SU-DHL-6 (cell line): ENCODE measurements around the gene ZNF280A.

Source experiments
- H2AFZ ChIP-seq: fragments of 200-600 bp; sonication (generic); 2 replicates; pipeline ENCODE4 v1.6.1; 2014; ENCODE audit warnings: low read depth, mild to moderate bottlenecking, moderate library complexity, mixed read lengths, antibody characterized with exemption, low read length; ENCODE audit not compliant: severe bottlenecking
- H3F3A ChIP-seq: fragments of 200-600 bp; shearing (Covaris generic); 2 replicates; pipeline ENCODE4 v1.6.0; 2016; ENCODE audit warnings: antibody characterized with exemption, mild to moderate bottlenecking; ENCODE audit not compliant: insufficient read depth
- H3K27ac ChIP-seq: fragments of 200-600 bp; sonication (generic); 2 replicates; pipeline ENCODE4 v1.5.1; 2016; ENCODE audit warnings: low read depth, mild to moderate bottlenecking, low read length, moderate library complexity, mixed read lengths
- H3K27me3 ChIP-seq: fragments of 200-600 bp; sonication (generic), shearing (Covaris generic); 2 replicates; pipeline ENCODE4 v1.6.0; 2014; ENCODE audit warnings: mild to moderate bottlenecking, low read length
- H3K36me3 ChIP-seq: fragments of 200-600 bp; sonication (generic); 2 replicates; pipeline ENCODE4 v1.6.1; 2014; ENCODE audit warnings: mild to moderate bottlenecking, low read length, mixed read lengths
- H3K4me2 ChIP-seq: fragments of 300-600, 200-600 bp; shearing (Covaris generic), sonication (generic); 2 replicates; pipeline ENCODE4 v1.6.0; 2014; ENCODE audit warnings: low read length, low read depth, mild to moderate bottlenecking; ENCODE audit not compliant: poor library complexity, severe bottlenecking
- H3K4me3 ChIP-seq: fragments of 200-600 bp; sonication (generic); 2 replicates; pipeline ENCODE4 v1.5.1; 2014; ENCODE audit warnings: antibody characterized with exemption, low read length, mild to moderate bottlenecking, mixed read lengths; ENCODE audit not compliant: insufficient read depth, poor library complexity, severe bottlenecking
- H3K79me2 ChIP-seq: fragments of 200-600 bp; sonication (generic); 2 replicates; pipeline ENCODE4 v1.6.1; 2014; ENCODE audit warnings: mild to moderate bottlenecking, low read length, moderate library complexity; ENCODE audit not compliant: insufficient read depth
- H3K9ac ChIP-seq: fragments of 200-600 bp; sonication (generic); 2 replicates; pipeline ENCODE4 v1.7.0; 2014; ENCODE audit warnings: mild to moderate bottlenecking, low read length
- H3K9me2 ChIP-seq: fragments of 200-600 bp; sonication (generic); replicated peaks from 2 replicates; pipeline ENCODE4 v1.6.1; 2014; ENCODE audit warnings: low read length; ENCODE audit not compliant: insufficient read depth
- H3K9me3 ChIP-seq: fragments of 200-600 bp; sonication (generic); 2 replicates; pipeline ENCODE4 v1.6.1; 2014; ENCODE audit warnings: low read length, mixed read lengths; ENCODE audit not compliant: insufficient read depth
- H4K20me1 ChIP-seq: fragments of 200-600 bp; sonication (generic); 2 replicates; pipeline ENCODE4 v1.6.1; 2014; ENCODE audit warnings: low read depth, mild to moderate bottlenecking, antibody characterized with exemption, low read length, moderate library complexity, mixed read lengths
- EZH2phosphoT487 ChIP-seq: fragments of 200-600 bp; sonication (generic), shearing (Covaris generic); conservative IDR thresholded peaks from 2 replicates; pipeline ENCODE4 v1.6.1; 2018; ENCODE audit warnings: mild to moderate bottlenecking, antibody characterized with exemption, low read length, moderate library complexity, mixed read lengths
- TF ChIP-seq, protein P1 (sequence below): fragments of 200-600 bp; sonication (generic); IDR thresholded peaks from one replicate; pipeline ENCODE4 v1.5.1; 2017; ENCODE audit warnings: antibody characterized with exemption, mild to moderate bottlenecking, low read length, moderate library complexity; ENCODE audit not compliant: insufficient read depth, poor library complexity, severe bottlenecking

The ZNF280A gene

GRCh38 chr22:22521631-22522030 lies 1.6 kb upstream of the ZNF280A start:
- H3K27ac ChIP-seq, result no peak overlapping the region
- H3K27me3 ChIP-seq, result no peaks in the 10 kb centered on the region
- no peak overlapping the region for H3K4me2 ChIP-seq
- H3K36me3 ChIP-seq, result no peaks in the 10 kb centered on the region
- H3K9ac ChIP-seq, result no peak overlapping the region
- no peaks in the 10 kb centered on the region for H3F3A ChIP-seq
- TF ChIP-seq, protein P1, sequence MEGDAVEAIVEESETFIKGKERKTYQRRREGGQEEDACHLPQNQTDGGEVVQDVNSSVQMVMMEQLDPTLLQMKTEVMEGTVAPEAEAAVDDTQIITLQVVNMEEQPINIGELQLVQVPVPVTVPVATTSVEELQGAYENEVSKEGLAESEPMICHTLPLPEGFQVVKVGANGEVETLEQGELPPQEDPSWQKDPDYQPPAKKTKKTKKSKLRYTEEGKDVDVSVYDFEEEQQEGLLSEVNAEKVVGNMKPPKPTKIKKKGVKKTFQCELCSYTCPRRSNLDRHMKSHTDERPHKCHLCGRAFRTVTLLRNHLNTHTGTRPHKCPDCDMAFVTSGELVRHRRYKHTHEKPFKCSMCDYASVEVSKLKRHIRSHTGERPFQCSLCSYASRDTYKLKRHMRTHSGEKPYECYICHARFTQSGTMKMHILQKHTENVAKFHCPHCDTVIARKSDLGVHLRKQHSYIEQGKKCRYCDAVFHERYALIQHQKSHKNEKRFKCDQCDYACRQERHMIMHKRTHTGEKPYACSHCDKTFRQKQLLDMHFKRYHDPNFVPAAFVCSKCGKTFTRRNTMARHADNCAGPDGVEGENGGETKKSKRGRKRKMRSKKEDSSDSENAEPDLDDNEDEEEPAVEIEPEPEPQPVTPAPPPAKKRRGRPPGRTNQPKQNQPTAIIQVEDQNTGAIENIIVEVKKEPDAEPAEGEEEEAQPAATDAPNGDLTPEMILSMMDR, result no peak
- TF ChIP-seq EZH2phosphoT487, result no peak
- H3K9me2 ChIP-seq, result no peaks in the 10 kb centered on the region
- no peak overlapping the region for H3K4me3 ChIP-seq
- H3K9me3 ChIP-seq, result no peaks in the 10 kb centered on the region
- H2AFZ ChIP-seq, result no peak overlapping the region
- H3K79me2 ChIP-seq, result no peaks in the 10 kb centered on the region
- no peaks in the 10 kb centered on the region for H4K20me1 ChIP-seq

DNA sequence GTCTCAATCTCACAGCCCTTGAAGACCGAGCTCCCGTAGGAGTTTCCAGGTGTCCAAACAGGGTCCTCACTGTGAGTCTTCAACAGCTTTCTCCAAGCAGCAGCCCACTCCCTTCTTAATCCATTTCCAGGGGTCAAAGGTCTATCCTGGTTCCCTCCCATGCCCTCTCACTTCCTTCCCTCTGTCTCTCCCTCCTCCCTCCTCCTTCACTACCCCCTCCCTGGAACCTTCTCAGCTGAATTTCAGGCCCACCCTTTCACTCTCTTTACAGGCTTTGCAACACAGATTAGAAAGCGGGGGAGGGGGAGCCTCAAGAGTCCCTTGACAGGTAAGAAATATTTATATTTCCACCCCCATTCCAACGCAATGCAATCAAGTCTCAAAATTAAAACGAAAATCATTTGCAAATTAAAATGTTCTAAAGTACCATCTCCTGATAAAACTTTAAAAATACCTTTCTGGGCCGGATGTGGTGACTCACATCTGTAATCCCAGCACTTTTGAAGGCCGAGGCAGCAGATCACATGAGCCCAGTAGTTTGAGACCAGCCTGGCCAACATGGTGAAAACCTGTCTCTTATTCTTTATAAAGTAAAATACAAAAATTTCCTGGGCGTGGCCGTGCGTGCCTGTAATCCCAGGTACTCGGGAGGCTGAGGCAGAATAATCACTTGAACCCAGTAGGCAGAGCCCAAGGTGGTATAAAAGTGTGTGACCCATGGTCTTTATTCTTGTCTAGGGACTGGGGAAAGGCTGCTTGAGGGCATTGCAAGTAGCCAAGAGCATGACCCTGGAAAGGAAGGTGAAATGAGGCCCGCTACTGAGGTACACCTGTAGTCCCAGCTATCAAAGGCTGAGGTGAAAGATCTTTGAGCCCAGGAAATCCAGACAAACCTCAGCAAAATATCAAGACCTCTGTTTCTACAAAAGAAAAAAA lies 865 bp upstream of the ZNF280A start:
- Histone ChIP-seq H3K4me2 (no peak overlapping the region), H3K36me3 (no peaks in the 10 kb centered on the region), H3K79me2 (no peaks in the 10 kb centered on the region), H3K27me3 (no peaks in the 10 kb centered on the region), H3K27ac (no peak overlapping the region), H4K20me1 (no peaks in the 10 kb centered on the region), H2AFZ (no peak overlapping the region), H3K9me2 (no peaks in the 10 kb centered on the region), H3F3A (no peaks in the 10 kb centered on the region), H3K9me3 (no peaks in the 10 kb centered on the region), H3K4me3 (no peak overlapping the region), H3K9ac (no peak overlapping the region)
- TF ChIP-seq, protein P1, result no peak
- TF ChIP-seq EZH2phosphoT487, result no peak

DNA sequence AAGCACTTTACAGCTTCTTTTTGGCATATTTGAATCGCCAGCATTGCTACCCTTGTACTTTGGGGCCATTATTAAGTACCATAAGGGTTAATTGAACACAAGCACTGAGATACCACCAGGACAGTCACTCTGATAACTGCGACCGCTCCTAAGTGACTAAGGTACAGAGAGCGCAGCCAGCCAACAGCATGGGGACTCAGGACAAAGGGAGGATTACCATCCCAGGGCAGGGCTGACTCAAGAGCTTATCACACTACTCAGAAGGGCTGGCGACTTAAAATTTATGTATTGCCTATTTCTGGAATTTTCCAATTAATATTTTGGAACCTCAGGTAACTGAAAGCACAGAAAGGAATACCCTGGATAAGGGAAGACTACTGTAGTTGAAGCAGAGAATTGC lies 479 bp downstream of the ZNF280A start:
- H2AFZ ChIP-seq, result no peak overlapping the region
- no peak overlapping the region for H3K9ac ChIP-seq
- no peaks in the 10 kb centered on the region for H3K79me2 ChIP-seq
- TF ChIP-seq, protein P1, result no peak
- no peak for TF ChIP-seq EZH2phosphoT487
- H3K27me3 ChIP-seq, result no peaks in the 10 kb centered on the region
- H3K4me2 ChIP-seq, result no peak overlapping the region
- no peak overlapping the region for H3K4me3 ChIP-seq
- no peaks in the 10 kb centered on the region for H3K9me2 ChIP-seq
- H3K9me3 ChIP-seq, result no peaks in the 10 kb centered on the region
- H4K20me1 ChIP-seq, result no peaks in the 10 kb centered on the region
- H3K36me3 ChIP-seq, result no peaks in the 10 kb centered on the region
- no peak overlapping the region for H3K27ac ChIP-seq
- H3F3A ChIP-seq, result no peaks in the 10 kb centered on the region
